GM18907 (cell line): Measurements from ENCODE around the gene EEIG2.
"Not testable (repeated sequence)": the region's sequence is repeated elsewhere in the genome, so short reads cannot be mapped to it uniquely, and the experiment has no call there.

ENCODE experiments used
- ATAC-seq: cut with Tn5 transposase; IDR thresholded peaks from one replicate; pipeline ENCODE4 v1.9.1; 2021; ENCODE audit warnings: mild to moderate bottlenecking, moderate library complexity; ENCODE audit not compliant: unreplicated experiment

EEIG2 gene

DNA sequence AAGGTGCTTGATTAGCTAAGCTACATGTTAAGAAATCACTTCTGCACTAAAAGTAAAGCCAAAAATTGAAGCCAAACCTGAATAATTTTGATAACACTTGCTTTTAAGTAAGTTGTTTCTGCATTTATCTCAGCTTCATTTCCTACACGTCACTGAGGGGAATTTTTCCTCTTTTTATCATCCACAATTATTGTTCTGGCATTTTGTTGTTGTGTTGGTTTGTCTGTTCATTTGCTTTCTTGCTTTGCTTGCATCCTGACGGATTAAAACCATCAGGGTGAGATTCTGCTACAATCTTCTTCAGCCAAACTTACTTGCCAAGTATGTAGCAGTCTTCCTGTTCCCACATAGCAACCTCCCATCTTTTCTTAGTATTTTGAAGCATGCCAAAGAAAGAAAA lies 18.0 kb upstream of the EEIG2 start:
- no peak for ATAC-seq

DNA sequence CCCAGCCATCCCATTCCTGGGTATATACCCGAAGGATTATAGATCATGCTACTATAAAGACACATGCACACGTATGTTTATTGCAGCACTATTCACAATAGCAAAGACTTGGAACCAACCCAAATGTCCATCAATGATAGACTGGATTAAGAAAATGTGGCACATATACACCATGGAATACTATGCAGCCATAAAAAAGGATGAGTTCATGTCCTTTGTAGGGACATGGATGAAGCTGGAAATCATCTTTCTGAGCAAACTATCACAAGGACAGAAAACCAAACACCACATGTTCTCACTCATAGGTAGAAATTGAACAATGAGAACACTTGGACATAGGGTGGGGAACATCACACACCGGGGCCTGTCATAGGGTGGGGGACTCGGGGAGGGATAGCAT lies 12.4 kb upstream of the EEIG2 start:
- ATAC-seq: not testable (repeated sequence)

DNA sequence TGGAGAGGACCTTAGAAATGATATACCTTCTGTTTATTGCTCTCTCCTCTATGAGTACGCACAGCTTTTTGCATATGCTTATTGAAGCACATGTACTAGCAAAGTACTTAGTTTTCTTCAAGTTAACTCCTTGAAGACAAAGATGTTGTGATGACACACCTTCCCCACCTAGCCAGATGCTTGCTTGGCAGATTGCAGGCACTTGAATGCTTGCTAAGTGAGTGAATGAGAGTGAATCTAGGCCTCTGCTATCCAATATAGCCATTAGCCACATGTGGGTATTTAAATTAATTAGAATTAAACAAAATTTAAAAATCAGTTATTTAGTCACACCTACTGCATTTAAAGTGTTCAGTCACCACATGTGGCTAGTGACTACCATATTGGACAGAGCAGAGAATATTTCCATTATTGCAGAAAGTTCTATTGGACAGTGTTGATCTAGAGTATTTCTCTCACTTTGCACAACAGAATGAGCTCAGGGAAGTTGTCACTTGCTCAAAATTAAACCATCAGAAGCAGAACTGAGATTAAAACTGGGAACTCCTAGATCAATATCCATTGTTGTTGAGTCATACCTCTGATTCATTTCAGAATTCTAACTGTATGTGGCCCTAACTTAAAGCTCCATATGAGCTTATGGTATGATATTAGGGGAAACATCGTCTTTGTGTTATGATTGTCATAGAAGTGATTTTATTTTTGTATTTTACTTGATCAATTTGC lies 8.6 kb upstream of the EEIG2 start:
- peak; percentile 97 for ATAC-seq

DNA sequence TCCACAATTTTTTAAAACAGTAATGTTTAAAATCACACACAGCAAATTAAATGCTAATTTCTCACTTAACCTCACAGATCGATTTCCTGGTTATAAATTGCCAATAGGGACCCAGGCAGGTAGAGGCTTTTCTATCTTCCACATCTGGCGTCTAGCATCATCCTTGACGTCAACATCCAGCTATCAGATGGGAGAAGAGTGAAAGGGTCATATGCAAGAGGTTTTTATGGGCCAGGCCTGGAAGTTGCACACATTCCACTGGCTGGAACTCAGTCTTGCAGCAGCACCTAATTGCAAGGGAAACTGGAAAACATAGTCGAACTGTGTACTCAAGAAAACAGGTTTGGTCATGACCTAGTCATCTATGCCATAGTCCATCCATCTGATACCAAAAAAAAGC lies 6.0 kb upstream of the EEIG2 start:
- ATAC-seq: no peak

DNA sequence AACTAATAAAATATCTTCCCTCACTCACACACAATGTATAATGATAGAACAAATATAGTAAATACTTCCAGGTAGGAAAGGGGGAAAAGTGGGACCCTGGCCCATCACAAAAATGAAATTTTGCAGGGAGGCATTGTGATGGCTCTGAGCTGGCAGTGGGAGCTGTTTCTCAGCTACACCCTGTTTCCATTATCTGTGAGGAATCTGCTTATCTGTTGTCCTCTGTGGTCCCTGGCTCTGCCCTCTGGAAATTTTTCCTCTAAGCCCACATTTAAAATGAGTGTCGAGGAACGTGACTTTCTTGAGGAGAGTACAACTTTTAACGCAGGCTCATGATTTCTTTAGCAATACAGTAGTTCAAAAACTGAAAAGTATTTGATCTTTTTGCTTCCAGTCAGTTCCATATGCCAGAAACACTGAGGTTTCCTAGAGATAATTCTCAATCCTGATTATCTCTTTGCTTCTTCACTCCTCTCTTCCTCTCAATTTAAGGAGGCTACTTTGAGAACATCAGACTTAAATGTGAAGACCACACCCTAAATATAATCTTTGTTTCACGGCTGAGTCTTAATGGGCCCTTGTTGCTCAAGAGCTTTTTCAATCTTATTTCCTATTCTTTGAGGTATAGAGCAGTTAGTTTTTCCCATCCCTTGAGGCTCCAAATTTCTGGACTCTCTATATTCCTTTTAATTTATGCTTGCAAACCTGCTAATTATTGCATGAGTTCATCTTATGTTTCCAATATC lies 5.0 kb upstream of the EEIG2 start:
- ATAC-seq: no peak

DNA sequence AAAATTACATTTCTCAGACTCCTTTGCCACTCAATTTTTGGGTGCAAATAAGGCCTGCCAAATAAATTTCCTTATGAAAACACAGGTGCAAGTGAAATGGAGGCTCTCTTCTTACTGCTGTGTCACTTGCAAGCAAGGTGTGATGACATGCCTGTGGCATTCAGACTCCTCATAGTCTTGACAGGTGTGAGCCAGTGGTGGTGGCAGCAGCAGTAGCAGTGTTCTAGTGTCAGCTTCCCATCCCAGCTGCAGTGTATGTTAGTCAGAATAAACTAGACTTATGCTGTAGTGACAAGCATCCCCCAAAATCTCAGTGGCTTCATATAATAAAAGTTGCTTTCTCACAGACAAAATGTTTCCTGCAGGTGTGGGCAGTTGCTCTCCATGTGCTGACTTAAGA lies 3.8 kb upstream of the EEIG2 start:
- ATAC-seq: no peak

DNA sequence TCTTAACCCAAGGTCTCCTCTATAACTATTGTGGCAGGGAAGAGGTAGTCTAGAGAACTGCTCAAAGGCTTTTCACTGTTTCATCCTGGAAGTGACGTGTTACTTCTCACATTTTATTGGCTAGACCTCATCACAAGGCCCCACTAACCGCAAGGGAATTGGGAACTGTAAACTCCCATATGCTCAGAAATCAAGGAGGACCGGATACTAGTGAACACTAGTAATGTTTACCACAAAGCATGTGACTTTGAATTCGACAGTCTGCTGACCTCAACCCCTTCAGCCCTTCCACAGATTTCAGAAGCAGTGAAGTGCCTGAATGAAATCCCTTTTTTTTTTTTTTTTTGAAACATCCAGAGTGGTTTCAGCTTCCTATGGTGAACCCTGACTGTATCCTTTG lies 3.4 kb upstream of the EEIG2 start:
- no peak for ATAC-seq

DNA sequence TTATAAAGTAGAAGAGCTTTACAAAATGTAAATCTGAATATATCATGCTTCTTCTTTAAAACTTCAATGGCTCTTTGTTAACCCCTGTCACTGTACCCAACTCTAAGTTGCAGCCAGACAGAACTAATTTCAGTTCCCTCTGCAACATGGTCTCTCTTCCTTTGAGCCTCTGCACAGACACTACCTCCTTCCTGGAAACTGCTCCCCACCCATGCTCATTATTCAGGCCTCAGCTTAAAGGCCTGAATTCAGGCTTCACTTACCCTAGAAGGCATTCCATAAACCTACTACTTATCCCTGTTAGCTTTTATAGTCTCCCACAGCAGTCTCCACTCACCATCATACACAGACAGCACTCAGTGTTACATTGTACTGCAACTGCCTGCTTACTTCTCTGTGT lies 2.6 kb upstream of the EEIG2 start:
- ATAC-seq: peak; percentile 29

DNA sequence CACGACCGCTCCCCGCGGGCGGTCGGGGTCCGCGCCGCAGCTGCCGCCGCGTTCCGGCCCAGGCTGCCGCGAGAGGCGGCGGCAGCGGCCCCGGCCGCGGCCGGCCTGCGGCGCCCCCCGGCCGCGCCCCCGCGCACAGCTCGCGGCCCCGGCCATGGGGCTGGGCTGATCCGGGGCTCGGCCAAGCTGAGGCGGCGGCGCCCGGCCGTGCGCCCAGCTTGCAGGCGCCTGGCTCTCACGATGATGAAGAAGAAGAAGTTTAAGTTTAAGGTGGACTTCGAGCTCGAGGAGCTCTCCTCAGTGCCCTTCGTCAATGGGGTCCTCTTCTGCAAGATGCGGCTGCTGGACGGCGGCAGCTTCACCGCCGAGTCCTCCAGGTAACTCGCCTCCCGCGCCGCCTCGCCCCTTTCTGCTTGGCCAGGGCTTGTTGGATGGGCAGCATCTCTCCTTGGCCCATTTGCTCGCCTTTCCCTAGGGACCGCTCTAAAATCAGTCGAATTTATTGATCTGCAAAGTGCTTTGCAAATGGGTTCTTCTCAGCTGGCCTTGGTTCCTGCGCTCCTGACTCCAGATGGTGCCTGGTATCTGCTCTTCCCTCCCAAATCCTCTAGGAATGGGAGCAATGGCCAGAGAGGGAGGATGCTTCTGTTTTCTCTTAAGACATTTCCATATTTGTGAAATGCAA lies 431 bp downstream of the EEIG2 start:
- ATAC-seq: peak; percentile 42

DNA sequence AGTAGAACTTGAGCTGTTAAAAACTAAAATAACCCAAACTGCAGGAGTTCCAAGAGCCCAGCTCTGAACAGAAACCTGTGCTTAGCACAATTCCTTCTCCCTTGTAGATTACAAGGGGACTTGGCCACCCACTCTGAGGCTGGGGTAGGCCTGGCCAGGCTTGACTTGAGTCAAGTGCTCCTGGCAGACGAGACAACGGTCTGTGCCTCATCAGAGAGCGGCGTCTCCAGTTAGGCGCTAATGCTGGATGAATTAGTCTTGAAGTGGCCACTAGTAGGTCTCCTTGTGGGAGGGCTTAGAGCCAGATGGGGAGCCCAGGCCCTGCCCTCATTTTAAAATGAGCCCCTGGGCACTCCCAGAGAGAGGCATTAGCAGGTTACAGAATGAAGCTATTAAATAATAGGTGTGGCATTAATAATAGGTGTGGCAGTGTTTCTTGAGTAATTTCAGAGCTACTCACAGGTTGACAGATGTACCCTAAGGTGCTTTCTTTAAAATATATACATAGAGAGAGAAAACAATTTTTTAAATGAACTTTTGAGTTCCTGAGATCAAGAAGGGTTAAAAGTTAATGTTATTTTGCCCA lies 1.1 kb downstream of the EEIG2 start:
- ATAC-seq: peak; percentile 37

DNA sequence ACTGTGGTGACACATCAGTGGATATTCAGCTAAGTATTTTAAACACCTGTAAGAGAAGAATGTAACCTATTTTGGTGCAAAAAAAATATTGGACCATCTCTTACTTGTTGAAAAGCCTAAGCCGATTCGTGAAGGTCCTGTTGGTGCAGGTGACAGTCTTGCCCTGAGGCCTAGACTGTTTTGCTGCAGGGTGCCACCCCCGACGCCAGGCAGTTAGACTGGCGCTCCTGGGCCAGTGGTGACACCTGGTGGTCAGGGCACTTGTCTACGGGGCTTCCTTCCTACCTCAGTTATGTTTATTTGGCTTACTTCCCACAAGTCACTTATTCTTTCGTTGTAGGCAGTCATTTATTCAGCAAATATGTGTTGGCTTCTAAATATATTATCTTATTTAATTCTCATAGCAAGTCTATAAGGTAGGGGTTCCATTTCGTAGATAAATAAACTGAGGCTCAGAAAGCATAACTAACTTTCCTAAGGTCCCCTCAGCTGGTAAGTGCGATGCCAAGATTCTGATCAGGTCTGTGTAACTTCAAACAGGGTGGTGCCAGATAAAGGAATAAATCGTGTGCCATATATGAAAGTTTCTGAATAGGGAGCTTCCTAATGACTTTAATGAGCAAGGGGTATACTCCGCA lies 1.9 kb downstream of the EEIG2 start:
- peak; percentile 57 for ATAC-seq

DNA sequence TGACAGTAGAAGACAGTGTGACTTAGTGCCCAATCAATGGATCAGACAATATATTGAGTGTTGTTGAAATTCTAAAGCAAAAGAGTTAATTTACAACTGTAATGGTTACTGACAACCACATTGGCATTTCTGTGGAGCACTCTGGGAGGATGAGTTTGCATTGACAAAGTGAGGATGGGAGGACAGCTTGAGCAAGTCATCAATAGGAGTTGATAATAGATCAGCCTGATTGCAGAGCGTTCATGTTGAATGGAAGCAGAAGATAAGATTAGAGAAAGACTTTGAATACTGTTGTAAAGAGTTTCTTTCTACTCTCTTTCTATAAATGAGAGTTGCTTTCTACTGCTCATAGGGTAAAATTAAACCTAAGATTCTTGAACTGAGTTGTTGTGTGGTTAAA lies 3.9 kb downstream of the EEIG2 start:
- ATAC-seq: no peak

DNA sequence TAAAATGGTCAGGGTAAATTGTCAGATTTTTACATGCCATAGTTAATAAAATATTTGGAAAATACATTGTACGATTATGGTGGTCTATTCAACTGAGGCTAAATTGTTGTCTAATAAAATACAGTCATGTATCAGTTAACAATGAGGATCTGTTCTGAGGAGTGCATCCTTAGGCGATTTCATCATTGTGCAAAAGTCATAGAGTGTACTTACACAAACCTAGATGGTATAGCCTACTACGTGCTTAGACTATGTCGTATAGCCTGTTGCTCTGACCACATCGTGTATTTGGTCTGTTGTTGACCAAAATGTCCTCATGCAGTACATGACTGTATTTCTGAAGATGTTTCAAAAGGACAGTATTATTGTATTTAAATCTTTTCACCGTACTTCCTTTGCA lies 5.2 kb downstream of the EEIG2 start:
- ATAC-seq: no peak

DNA sequence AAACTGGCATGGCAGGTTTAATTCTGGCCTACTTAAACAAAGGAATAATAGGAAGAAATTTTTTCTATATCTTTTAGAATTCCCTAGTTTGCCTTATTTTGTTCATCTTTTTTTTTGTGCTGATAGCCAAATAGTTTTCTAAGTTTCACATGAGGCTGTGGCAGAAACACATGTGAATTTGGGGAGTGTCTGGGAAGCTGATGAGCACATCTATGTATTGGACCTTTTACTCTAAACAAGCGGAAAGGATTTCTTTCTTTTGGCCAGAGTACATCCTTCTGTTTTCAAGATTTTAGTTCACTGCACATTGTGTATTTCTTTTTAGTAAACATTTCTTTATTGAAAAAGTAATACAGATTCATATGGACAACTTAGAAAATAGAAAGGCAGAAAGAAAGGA lies 5.6 kb downstream of the EEIG2 start:
- ATAC-seq: no peak

DNA sequence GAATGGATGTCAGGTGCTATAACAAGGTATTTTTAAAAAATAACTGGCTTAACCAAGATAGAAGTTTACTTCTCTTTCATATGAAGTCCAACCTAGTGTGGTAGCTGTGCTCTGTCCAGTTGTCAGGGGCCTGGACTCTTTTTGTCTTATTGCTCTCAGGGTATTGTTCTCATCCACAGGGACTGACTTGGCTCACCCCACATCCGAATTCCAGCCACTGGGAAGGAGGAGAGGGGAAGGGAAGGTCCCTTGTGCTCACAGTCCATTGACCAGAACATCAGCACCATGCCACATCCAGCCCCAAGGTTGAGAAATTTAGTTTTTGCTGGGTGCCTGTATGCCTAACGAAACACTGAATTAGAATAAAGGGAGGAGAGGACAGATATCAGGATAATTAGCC lies 8.7 kb downstream of the EEIG2 start:
- no peak for ATAC-seq

DNA sequence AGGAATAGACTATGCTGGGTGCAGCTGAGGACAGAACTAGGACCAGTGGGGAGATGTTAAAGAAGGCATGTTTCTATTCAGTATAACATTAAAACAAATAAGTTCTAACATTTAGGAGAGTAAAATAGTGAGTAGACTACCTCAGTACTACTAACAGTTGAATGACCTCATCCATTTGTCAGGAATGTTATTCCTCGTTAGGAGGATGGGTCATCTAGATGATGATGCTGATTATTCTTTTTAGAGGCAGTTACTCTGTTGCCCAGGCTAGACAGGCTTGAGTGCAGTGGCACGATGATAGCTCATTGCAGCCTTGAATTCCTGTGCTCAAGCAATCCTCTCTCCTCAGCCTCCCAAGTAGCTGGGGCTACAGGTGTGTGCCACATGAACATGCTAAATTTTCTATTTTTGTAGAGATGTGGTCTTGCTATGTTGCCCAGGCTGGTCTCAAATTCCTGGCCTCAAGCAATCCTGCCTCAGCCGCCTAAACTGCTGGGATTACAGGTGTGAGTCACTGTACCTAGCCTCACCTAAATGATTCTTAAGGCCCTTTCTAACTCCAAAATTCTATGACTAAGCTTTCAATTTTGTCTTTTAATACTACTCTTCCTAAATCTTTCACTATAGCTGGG lies 9.3 kb downstream of the EEIG2 start:
- no peak for ATAC-seq

DNA sequence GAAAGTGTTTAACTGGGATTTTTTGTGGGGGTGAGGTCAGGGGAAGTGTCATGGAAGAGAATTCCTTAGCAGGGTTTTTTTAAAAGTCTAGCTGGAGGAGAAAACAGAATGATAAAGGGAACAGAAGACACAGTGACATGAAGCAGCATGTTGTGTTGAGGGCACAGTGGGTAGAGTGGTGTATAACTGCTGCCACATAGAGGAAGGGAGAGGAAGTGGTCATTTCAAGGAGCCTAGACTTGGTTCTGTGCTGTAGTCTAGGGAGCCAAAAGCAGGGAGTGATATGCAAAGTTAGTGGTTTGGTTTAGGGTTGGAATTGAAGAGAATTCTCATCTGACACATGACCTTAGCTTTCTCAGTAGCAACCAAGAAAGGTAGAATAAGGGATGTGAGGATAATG lies 10.2 kb downstream of the EEIG2 start:
- ATAC-seq: peak; percentile 100

DNA sequence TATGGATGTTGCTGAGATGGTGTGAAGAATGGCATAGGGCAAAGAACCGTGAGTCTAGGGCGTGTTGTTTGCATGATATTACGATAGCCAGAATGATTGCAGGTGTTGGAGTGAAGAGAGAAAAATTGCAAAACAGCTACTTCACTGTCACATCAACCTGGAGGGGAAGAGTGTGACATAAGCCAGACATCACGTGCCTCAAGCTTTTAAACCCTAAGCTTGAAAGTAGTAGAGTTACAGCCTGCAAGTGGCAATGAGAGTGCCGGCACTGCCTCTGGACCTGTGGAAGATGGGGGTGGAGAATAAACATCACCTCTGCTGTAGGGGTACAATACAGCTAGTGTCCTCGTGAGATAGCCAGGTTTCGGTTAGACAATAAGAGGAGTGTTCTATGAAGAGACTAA lies 11.1 kb downstream of the EEIG2 start:
- no peak for ATAC-seq

DNA sequence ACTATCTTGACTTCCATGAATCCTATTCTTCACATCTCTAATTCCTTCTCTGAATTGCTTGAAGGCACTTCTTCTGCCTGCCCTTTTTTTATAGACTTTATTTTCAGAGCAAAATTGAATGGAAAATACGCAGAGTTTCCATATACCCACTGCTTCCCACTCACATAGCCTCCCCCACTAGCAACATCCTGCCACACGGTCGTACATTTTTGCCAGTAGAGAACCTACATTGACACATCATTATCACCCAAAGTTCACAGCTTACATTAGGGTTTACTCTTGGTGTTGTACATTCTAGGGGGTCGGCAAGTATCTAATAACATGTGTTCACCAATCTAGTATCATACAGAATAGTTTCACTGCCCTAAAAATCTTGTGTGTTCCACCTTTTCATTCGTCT lies 12.3 kb downstream of the EEIG2 start:
- ATAC-seq: no peak

DNA sequence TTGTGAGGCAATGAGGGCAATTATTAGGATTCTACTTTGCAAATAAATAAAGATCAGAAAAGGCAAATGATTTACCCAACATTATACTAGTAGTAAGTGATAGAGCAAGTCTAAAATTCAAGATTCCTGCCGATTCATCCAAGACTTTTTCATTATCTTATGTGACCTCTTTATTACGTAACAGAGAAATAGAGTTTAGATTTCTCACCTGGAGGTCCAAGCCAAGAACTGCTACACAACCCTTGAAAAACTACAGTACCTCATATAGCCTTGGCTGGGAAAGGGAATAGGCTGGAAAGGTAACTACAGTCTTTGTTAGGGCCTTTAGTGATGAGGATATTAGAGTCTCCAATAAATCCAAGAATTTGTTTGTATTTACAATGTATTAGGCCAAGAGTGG lies 13.3 kb downstream of the EEIG2 start:
- no peak for ATAC-seq

DNA sequence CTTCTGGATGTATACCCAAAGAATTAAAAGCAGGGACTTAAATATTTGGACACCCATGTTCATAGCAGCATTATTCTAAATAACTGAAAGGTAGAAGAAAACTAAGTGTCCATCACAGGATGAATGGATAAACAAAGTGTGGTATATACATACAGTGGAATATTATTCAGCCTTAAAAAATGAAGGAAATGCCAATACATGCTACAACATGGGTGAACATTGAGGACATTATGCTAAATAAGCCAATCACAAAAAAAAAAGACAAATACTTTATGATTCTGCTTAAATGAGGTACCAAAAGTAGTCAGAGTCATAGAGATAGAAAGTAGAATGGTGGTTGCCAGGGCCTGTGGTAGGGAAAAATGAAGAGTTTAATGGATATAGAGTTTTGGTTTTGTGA lies 14.1 kb downstream of the EEIG2 start:
- ATAC-seq: no peak
